SU-DHL-6 (cell line): ENCODE data around the gene ST6GAL1.

Experiments used
- EZH2phosphoT487 ChIP-seq: fragments of 200-600 bp; sonication (generic), shearing (Covaris generic); conservative IDR thresholded peaks from 2 replicates; pipeline ENCODE4 v1.6.1; 2018; ENCODE audit warnings: mild to moderate bottlenecking, antibody characterized with exemption, low read length, moderate library complexity, mixed read lengths
- TF ChIP-seq, protein P1 (sequence below): fragments of 200-600 bp; sonication (generic); IDR thresholded peaks from one replicate; pipeline ENCODE4 v1.5.1; 2017; ENCODE audit warnings: antibody characterized with exemption, mild to moderate bottlenecking, low read length, moderate library complexity; ENCODE audit not compliant: insufficient read depth, poor library complexity, severe bottlenecking

DNA sequence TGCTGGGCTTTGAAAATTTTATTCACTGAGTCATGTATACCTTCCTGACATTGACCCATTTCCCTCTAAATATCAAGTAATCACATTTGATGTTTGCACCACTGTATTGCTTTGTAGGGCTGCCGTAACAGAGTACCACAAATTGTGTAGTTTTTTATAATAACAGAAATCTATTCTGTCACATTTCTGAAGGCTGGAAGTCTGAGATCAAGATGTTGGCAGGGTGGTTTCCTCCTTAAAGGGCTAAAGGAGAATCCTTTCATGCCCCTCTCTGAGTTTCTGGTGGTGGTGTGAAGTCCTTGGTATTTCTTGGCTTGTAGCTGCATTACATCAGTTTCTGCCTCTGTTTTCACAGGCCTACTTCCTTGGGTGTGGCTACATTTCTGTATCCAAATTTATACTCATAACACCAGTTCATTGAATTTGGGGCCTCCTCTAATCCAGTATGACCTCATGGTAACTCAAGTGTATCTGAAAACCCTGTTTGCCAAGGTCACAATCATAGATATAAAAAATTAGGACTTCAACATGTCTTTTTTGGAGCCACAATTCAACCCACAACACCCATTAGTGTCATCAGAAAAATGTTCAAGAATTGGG lies 29.1 kb upstream of the ST6GAL1 start:
- TF ChIP-seq, protein P1, sequence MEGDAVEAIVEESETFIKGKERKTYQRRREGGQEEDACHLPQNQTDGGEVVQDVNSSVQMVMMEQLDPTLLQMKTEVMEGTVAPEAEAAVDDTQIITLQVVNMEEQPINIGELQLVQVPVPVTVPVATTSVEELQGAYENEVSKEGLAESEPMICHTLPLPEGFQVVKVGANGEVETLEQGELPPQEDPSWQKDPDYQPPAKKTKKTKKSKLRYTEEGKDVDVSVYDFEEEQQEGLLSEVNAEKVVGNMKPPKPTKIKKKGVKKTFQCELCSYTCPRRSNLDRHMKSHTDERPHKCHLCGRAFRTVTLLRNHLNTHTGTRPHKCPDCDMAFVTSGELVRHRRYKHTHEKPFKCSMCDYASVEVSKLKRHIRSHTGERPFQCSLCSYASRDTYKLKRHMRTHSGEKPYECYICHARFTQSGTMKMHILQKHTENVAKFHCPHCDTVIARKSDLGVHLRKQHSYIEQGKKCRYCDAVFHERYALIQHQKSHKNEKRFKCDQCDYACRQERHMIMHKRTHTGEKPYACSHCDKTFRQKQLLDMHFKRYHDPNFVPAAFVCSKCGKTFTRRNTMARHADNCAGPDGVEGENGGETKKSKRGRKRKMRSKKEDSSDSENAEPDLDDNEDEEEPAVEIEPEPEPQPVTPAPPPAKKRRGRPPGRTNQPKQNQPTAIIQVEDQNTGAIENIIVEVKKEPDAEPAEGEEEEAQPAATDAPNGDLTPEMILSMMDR, result no peak
- no peak for TF ChIP-seq EZH2phosphoT487
